Skeletal muscle cell (primary cell): ENCODE measurements around the gene CSNK2A3.

ENCODE experiments used
- DNase-seq: peaks from one replicate; pipeline ENCODE4 v3.0.0-alpha.2; 2010; ENCODE audit warnings: low read depth
- H3K4me3 ChIP-seq: 2 replicates; pipeline ENCODE4 v1.5.1; 2011; ENCODE audit warnings: low read depth, mild to moderate bottlenecking, control low read depth, low read length, moderate library complexity

Gene CSNK2A3

GRCh38 chr11:11309906-11310305 lies 43.1 kb downstream of the CSNK2A3 start:
- H3K4me3 ChIP-seq = no peak overlapping the region
- DNase-seq = no peak

GRCh38 chr11:11308249-11308648 lies 44.8 kb downstream of the CSNK2A3 start:
- no peak overlapping the region for H3K4me3 ChIP-seq
- DNase-seq = no peak

- DNase-seq = no peak
- H3K4me3 ChIP-seq = no peak overlapping the region
Measured at GRCh38 chr11:11306855-11307254, 46.2 kb downstream of the CSNK2A3 start.

- no peak for DNase-seq
Measured at GRCh38 chr11:11304550-11304949, 48.5 kb downstream of the CSNK2A3 start.

GRCh38 chr11:11302565-11302964 lies 50.5 kb downstream of the CSNK2A3 start:
- DNase-seq = no peak
- no peak overlapping the region for H3K4me3 ChIP-seq

More at GRCh38 chr11:11304550-11304949, 48.5 kb downstream of the CSNK2A3 start:
- no peak overlapping the region for H3K4me3 ChIP-seq
